HepG2 (cell line): ENCODE measurements around the gene DGKG. TPM values are rescaled to one million over a fixed set of nuclear protein-coding genes. Genes with fewer than 3 reads are reported as not detected.
A peak's percentile ranks its signal among the peaks of the same experiment; 100 is the strongest.

Source experiments
- BRCA1 ChIP-seq: sonication (generic); formaldehyde crosslinking; IDR thresholded peaks from 2 replicates; pipeline ENCODE4 v1.4.0; 2020; ENCODE audit warnings: missing genetic modification reagents
- CAMTA2 ChIP-seq: sonication (generic); formaldehyde crosslinking; IDR thresholded peaks from 2 replicates; pipeline ENCODE4 v1.4.0; 2020; ENCODE audit warnings: mild to moderate bottlenecking, missing genetic modification reagents, borderline replicate concordance
- CBX1 ChIP-seq: IDR thresholded peaks from one replicate; pipeline ENCODE4 v1.6.1; 2016; ENCODE audit warnings: antibody characterized with exemption, low read depth
- IKZF5 ChIP-seq: IDR thresholded peaks from 2 replicates; pipeline ENCODE4 v1.6.1; 2018; ENCODE audit warnings: missing genetic modification reagents, mild to moderate bottlenecking, missing compliant biosample characterization
- ISX ChIP-seq: sonication (generic); formaldehyde crosslinking; conservative IDR thresholded peaks from 2 replicates; pipeline ENCODE4 v1.5.0; 2020; ENCODE audit warnings: missing genetic modification reagents
- NR2F1 ChIP-seq, 2 experiments: fragments of 450-650 bp in 1 of 2; formaldehyde crosslinking in 1 of 2; IDR thresholded peaks; 2 replicates each; pipeline versions ENCODE4 v1.5.0 to v1.6.1; 2016 to 2020; ENCODE audit warnings: mild to moderate bottlenecking in 1 of 2, missing compliant biosample characterization in 1 of 2, missing genetic modification reagents in 1 of 2, moderate library complexity in 1 of 2
- PRDM4 ChIP-seq: sonication (generic); formaldehyde crosslinking; IDR thresholded peaks from 2 replicates; pipeline ENCODE4 v1.9.0; 2021; ENCODE audit warnings: missing genetic modification reagents, borderline replicate concordance
- STAT6 ChIP-seq: sonication (generic); formaldehyde crosslinking; IDR thresholded peaks from 2 replicates; pipeline ENCODE4 v1.4.0; 2020; ENCODE audit warnings: missing genetic modification reagents, mild to moderate bottlenecking, borderline replicate concordance
- ZNF275 ChIP-seq: sonication (generic); formaldehyde crosslinking; IDR thresholded peaks from 2 replicates; pipeline ENCODE4 v1.8.0; 2022; ENCODE audit warnings: missing genetic modification reagents, mild to moderate bottlenecking, inconsistent platforms, borderline replicate concordance
- ZNF558 ChIP-seq: sonication (generic); formaldehyde crosslinking; IDR thresholded peaks from 2 replicates; pipeline ENCODE4 v1.9.0; 2022; ENCODE audit warnings: mild to moderate bottlenecking, missing genetic modification reagents, borderline replicate concordance
- ZNF576 ChIP-seq: sonication (generic); formaldehyde crosslinking; IDR thresholded peaks from 2 replicates; pipeline ENCODE4 v1.4.0; 2020; ENCODE audit warnings: mild to moderate bottlenecking, missing genetic modification reagents
- ZNF761 ChIP-seq: sonication (generic); formaldehyde crosslinking; conservative IDR thresholded peaks from 2 replicates; pipeline ENCODE4 v1.4.0; 2020; ENCODE audit warnings: mild to moderate bottlenecking, missing genetic modification reagents
- ZNF768 ChIP-seq: sonication (generic); formaldehyde crosslinking; IDR thresholded peaks from 2 replicates; pipeline ENCODE4 v1.4.0; 2020; ENCODE audit warnings: missing genetic modification reagents
- ZNF790 ChIP-seq: sonication (generic); formaldehyde crosslinking; IDR thresholded peaks from 2 replicates; pipeline ENCODE4 v1.8.0; 2022; ENCODE audit warnings: missing genetic modification reagents, mild to moderate bottlenecking, borderline replicate concordance
- polyA plus RNA-seq, 8 experiments: library from polyadenylated mRNA; depleted of rRNA in 3 of 8; stranded (reverse) in 7 of 8; unstranded in 1 of 8; fragments of >200 nt; fragmentation: Illumina TruSeq in 4 of 8; extraction: Trizol in 4 of 8; gene quantifications; 2 replicates each; pipeline versions ENCODE4 v1.2.1 to v1.2.3, GENCODE V29; 2011 to 2016; ENCODE audit warnings: low read depth in 4 of 8, missing spikeins in 1 of 8, mixed read lengths in 1 of 8; ENCODE audit not compliant: insufficient read depth in 1 of 8
- total RNA-seq, 5 experiments: library from RNA; depleted of rRNA; stranded (reverse); fragments of >200 nt; fragmentation: Illumina TruSeq; extraction: Trizol; gene quantifications; 2 replicates each; pipeline ENCODE4 v1.2.3, GENCODE V29; 2016; ENCODE audit warnings: low read depth in 1 of 5
- TF ChIP-seq, protein P1 (sequence below): sonication (generic); formaldehyde crosslinking; IDR thresholded peaks from 2 replicates; pipeline ENCODE4 v1.5.0; 2020; ENCODE audit warnings: mild to moderate bottlenecking, missing genetic modification reagents, borderline replicate concordance
- TF ChIP-seq, protein P2 (sequence below): conservative IDR thresholded peaks from 2 replicates; pipeline ENCODE4 v1.6.1; 2018; ENCODE audit warnings: missing genetic modification reagents

The DGKG gene
- total and polyA plus RNA-seq, 2 of the 13 experiments (the other 11 are each of a cell fraction or from before 2014, with no cell fraction given): 3.8 to 6.2 TPM

DNA sequence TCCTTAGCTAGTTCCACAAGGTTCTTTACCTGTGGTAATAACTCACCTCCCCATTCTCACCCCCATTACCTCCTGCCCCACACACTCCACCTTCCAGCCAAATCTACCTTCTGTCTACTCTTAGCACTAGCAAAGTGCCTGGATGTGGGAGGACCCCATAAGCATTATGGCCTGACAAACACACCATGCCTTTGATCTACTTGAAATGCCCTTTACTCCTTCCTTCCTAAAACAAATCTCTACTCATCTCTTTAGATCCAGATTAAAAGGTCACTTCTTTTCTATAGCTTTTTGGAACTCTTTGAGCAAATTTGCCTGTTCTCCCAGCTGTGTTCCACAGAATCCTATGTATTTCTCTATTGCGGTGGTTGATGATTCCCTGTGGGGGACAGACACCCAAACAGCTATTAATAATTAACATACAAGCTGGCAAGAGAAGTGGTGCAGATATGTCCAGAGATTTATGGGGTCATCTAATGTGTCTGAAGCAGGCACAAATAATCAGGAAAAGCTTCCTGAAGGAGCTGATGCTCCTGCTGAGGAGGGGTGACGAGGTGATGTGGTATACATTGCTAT is 34.0 kb downstream of the DGKG start (continued):
- no peak for TF ChIP-seq IKZF5 (CRISPR knock-in tag)
- no peak for TF ChIP-seq NR2F1 (CRISPR knock-in tag; IDR thresholded peaks at IDR 0.05)
- TF ChIP-seq STAT6 (CRISPR knock-in tag): no peak
- TF ChIP-seq BRCA1 (CRISPR knock-in tag): no peak
- no peak for TF ChIP-seq ZNF761 (CRISPR knock-in tag)
- TF ChIP-seq ZNF576 (CRISPR knock-in tag): no peak
- TF ChIP-seq, protein P1, sequence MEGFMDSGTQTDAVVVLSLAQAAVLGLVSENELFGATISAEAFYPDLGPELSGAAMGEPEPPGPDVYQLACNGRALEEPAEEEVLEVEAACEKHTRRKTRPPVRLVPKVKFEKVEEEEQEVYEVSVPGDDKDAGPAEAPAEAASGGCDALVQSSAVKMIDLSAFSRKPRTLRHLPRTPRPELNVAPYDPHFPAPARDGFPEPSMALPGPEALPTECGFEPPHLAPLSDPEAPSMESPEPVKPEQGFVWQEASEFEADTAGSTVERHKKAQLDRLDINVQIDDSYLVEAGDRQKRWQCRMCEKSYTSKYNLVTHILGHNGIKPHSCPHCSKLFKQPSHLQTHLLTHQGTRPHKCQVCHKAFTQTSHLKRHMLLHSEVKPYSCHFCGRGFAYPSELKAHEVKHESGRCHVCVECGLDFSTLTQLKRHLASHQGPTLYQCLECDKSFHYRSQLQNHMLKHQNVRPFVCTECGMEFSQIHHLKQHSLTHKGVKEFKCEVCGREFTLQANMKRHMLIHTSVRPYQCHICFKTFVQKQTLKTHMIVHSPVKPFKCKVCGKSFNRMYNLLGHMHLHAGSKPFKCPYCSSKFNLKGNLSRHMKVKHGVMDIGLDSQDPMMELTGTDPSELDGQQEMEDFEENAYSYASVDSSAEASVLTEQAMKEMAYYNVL (CRISPR knock-in tag): peak; percentile 52; the same call in 1 of the 2 replicates
- no peak for TF ChIP-seq CBX1
- TF ChIP-seq, protein P2, sequence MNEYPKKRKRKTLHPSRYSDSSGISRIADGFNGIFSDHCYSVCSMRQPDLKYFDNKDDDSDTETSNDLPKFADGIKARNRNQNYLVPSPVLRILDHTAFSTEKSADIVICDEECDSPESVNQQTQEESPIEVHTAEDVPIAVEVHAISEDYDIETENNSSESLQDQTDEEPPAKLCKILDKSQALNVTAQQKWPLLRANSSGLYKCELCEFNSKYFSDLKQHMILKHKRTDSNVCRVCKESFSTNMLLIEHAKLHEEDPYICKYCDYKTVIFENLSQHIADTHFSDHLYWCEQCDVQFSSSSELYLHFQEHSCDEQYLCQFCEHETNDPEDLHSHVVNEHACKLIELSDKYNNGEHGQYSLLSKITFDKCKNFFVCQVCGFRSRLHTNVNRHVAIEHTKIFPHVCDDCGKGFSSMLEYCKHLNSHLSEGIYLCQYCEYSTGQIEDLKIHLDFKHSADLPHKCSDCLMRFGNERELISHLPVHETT: no peak
- TF ChIP-seq ISX (CRISPR knock-in tag): no peak
- TF ChIP-seq CAMTA2 (CRISPR knock-in tag): no peak
- no peak for TF ChIP-seq ZNF275 (CRISPR knock-in tag)
- no peak for TF ChIP-seq PRDM4 (CRISPR knock-in tag)
- TF ChIP-seq ZNF768 (CRISPR knock-in tag): no peak
- TF ChIP-seq ZNF790 (CRISPR knock-in tag): no peak
- TF ChIP-seq ZNF558 (CRISPR knock-in tag): no peak
